Transverse colon (tissue), 4 donors: ENCODE data around the gene JUP. TPM values are rescaled to one million over a fixed set of nuclear protein-coding genes. Genes with fewer than 3 reads are reported as not detected.

ENCODE experiments used
- DNase-seq: peaks from one replicate; pipeline ENCODE4 v3.0.0-alpha.2; 2019
- H3K27ac ChIP-seq, 4 donors: fragments of 200-600 bp; sonication (generic); 2 replicates each; pipeline ENCODE4 v1.5.1; 2016 to 2018; ENCODE audit warnings: inconsistent platforms in 4 of 4
- H3K27me3 ChIP-seq: fragments of 200-600 bp; sonication (generic); 2 replicates; pipeline ENCODE4 v1.5.1; 2017; ENCODE audit warnings: inconsistent platforms
- H3K36me3 ChIP-seq, 4 donors: fragments of 200-600 bp; sonication (generic); 2 replicates each; pipeline ENCODE4 v1.5.1; 2017 to 2019; ENCODE audit warnings: inconsistent platforms in 4 of 4
- H3K4me1 ChIP-seq, 4 donors: fragments of 200-600 bp; sonication (generic); 2 replicates each; pipeline ENCODE4 v1.5.1; 2017 to 2020; ENCODE audit warnings: inconsistent platforms in 4 of 4
- H3K4me3 ChIP-seq, 4 donors: fragments of 200-600 bp; sonication (generic); 1 replicate in 1 of 4; 2 replicates in 3 of 4; pipeline versions ENCODE4 v1.5.1 to v1.6.1; 2017 to 2019; ENCODE audit warnings: inconsistent platforms in 4 of 4
- H3K9me3 ChIP-seq, 2 donors: fragments of 200-600 bp; sonication (generic); 2 replicates each; pipeline ENCODE4 v1.5.1; 2017 to 2019; ENCODE audit warnings: inconsistent platforms in 2 of 2
- CTCF ChIP-seq, 5 experiments: fragments of 200-600 bp in 3 of 5; fragments of 450-650 bp in 2 of 5; sonication (generic) in 3 of 5; IDR thresholded peaks; 1 replicate in 2 of 5; 2 replicates in 3 of 5; pipeline ENCODE4 v1.5.1; 2016 to 2017; ENCODE audit warnings: antibody characterized with exemption in 5 of 5, inconsistent platforms in 3 of 5, mild to moderate bottlenecking in 2 of 5, moderate library complexity in 1 of 5
- EP300 ChIP-seq: sonication (generic); formaldehyde crosslinking; IDR thresholded peaks from one replicate; pipeline ENCODE4 v1.6.1; 2017; ENCODE audit warnings: antibody characterized with exemption, low read depth
- POLR2A ChIP-seq: fragments of 450-650 bp; IDR thresholded peaks from one replicate; pipeline ENCODE4 v1.6.1; 2016; ENCODE audit warnings: antibody characterized with exemption, mild to moderate bottlenecking, moderate library complexity
- POLR2AphosphoS5 ChIP-seq, 3 donors: sonication (generic); formaldehyde crosslinking; IDR thresholded peaks; one replicate each; pipeline ENCODE4 v1.6.1; 2016; ENCODE audit warnings: antibody characterized with exemption in 3 of 3
- WGBS, 2 donors: methylation state at CpG; one replicate each; pipeline ENCODE4 v1.1.5; 2018; ENCODE audit warnings: low coverage in 1 of 2; 5-methylcytosine and 5-hydroxymethylcytosine counted together
- in situ Hi-C, 4 donors: fragments of 200-750 bp; cut with MboI; loops; one replicate each; pipeline versions ENCODE4 v1.15.0 to v1.15.1; 2017; ENCODE audit warnings: low sequenced_read_pairs in 3 of 4, low pct_ligation_motif_present in 1 of 4, low pct_unique_long_range_greater_than_20kb in 1 of 4
- intact Hi-C: fragments of 100-400 bp; cut with DNase I; formaldehyde crosslinking; loops from one replicate; pipeline ENCODE4 v1.15.1; 2023; ENCODE audit warnings: low total_unique reads
- small RNA-seq, 4 donors: library from RNA; depleted of rRNA; stranded (forward); fragments of <200 nt; gene quantifications; one replicate each; pipeline ENCODE3, GENCODE V24; 2016
- total RNA-seq, 4 donors: library from RNA; depleted of rRNA; stranded (reverse); fragments of >200 nt; gene quantifications; one replicate each; pipeline ENCODE4 v1.1.0, GENCODE V29; 2016

Gene JUP
- total RNA-seq, 4 donors from 2014 or later, result 396 to 595 (median 513) TPM

- H3K4me3 ChIP-seq, result no peak overlapping the region
- no peak for DNase-seq
- H3K36me3 ChIP-seq, result no peaks in the 10 kb centered on the region
- in situ Hi-C loops (no loop called here), intact Hi-C loops (no loop called here)
- no peaks in the 10 kb centered on the region for H3K9me3 ChIP-seq
- no peak for TF ChIP-seq POLR2A
- no peak for TF ChIP-seq CTCF (IDR thresholded peaks at IDR 0.05)
- no peak for TF ChIP-seq POLR2AphosphoS5 (IDR thresholded peaks at IDR 0.05)
- no peak for TF ChIP-seq EP300
- 68 to 69% methylated on average over 9 to 13 of the region's 13 CpGs for WGBS, 2 donors
- no peaks in the 10 kb centered on the region for H3K27me3 ChIP-seq
- H3K27ac ChIP-seq, result no peak overlapping the region
- H3K4me1 ChIP-seq, result no peaks in the 10 kb centered on the region
Observed at GRCh38 chr17:41705271-41705991, 81.1 kb downstream of the JUP start.

Small RNA genes within 50 kb of the gene (small RNA-seq; reads per million reads assigned to genes)
- 0 reads per million in 4 donors for gene RN7SL399P
- 0 to 0.42 (median 0.12) reads per million in 4 donors for gene RNA5SP442

Other genes starting within 250 kb of the JUP start
- gene KRT9, start 214.7 kb downstream of the JUP start, total RNA-seq, result not detected
- under 1 TPM in 2 of 4 donors, not detected in 2; 0.32 to 0.68 TPM for gene KRT14, start 199.8 kb downstream of the JUP start, total RNA-seq
- under 1 TPM in 1 of 4 donors, not detected in 3; 0.79 TPM for gene KRT16, start 173.9 kb downstream of the JUP start, total RNA-seq
- 10 to 100 TPM in 1 of 4 donors, not detected in 3; 37.6 TPM for gene KRT17, start 162.1 kb downstream of the JUP start, total RNA-seq
- gene EIF1, start 97.8 kb downstream of the JUP start, total RNA-seq, result 100 to 1,000 TPM in 3 of 4 donors, 10 to 100 TPM in 1; 93.3 to 520 (median 241) TPM
- not detected for gene GAST, start 74.4 kb downstream of the JUP start, total RNA-seq
- under 1 TPM in 2 of 4 donors, not detected in 2; 0.55 to 0.79 TPM for gene HAP1, start 52.1 kb downstream of the JUP start, total RNA-seq
- gene P3H4, start 25.2 kb upstream of the JUP start, total RNA-seq, result 10 to 100 TPM; 18.7 to 39.6 (median 22.5) TPM
- gene FKBP10, start 26.3 kb upstream of the JUP start, total RNA-seq, result 10 to 100 TPM in 3 of 4 donors, 1 to 10 TPM in 1; 7.1 to 61.1 (median 12.6) TPM
- 10 to 100 TPM in 3 of 4 donors, 1 to 10 TPM in 1; 10.0 to 30.8 (median 24.6) TPM for gene NT5C3B, start 49.5 kb upstream of the JUP start, total RNA-seq
- gene KLHL10, start 51.1 kb upstream of the JUP start, total RNA-seq, result under 1 TPM in 1 of 4 donors, not detected in 3; 0.32 TPM
- gene KLHL11, start 78.7 kb upstream of the JUP start, total RNA-seq, result 10 to 100 TPM in 3 of 4 donors, 1 to 10 TPM in 1; 5.4 to 19.5 (median 15.9) TPM
- 10 to 100 TPM; 39.2 to 69.2 (median 51.9) TPM for gene ACLY, start 132.2 kb upstream of the JUP start, total RNA-seq
- gene ODAD4, start 143.9 kb upstream of the JUP start, total RNA-seq, result under 1 TPM in 2 of 4 donors, not detected in 2; 0.32 to 0.55 TPM
- gene CNP, start 180.1 kb upstream of the JUP start, total RNA-seq, result 100 to 1,000 TPM in 1 of 4 donors, 10 to 100 TPM in 3; 32.6 to 133 (median 54.2) TPM
- 10 to 100 TPM; 18.1 to 87.5 (median 64.5) TPM for gene DNAJC7, start 230.7 kb upstream of the JUP start, total RNA-seq
- gene NKIRAS2, start 233.4 kb upstream of the JUP start, total RNA-seq, result 10 to 100 TPM; 20.5 to 52.7 (median 35.0) TPM